Measurements from ENCODE around the gene ODC1.

ODC1 gene

DNA sequence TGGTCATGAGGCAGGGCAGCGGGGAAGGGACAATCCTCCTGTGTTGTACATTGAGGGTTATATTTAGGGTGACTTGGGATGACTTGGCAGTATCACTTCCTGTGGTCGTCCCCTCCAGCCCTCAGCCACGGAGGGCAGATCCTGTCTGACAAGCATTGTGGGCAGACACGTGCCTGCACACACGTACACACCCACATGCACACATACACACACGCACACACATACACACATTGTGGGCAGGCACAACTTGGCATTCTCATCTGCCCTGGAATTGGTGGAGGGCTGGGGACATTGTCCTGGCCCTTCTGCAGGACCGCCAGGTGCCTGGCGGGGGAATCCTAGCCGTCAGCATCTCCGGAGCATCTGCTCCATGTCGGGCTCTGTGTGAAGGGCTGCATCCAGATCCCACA is 47.6 kb downstream of the ODC1 start:
- DNase-seq (ENCODE audit: low read depth), result no peak

DNA sequence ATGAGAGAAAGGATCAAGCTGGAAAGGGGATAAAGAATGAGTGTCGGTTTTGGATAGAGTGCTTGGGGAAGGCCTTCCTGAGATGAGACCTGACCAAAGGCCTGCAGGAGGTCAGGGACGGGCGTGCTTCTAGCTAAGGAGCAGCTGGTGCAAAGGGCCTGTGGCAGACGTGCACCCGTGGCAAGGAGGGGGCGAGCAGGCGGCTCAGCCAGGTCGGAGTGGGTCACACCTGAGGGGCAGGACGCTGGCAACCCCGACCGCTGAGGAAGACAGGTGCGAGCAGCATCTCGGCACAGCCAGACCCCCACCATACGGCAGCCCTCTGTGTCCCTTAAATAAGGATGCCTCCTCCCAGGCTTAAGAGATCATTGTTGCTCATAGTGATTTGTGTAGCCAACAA is 48.1 kb downstream of the ODC1 start:
- DNase-seq (ENCODE audit: low read depth), result no peak

DNA sequence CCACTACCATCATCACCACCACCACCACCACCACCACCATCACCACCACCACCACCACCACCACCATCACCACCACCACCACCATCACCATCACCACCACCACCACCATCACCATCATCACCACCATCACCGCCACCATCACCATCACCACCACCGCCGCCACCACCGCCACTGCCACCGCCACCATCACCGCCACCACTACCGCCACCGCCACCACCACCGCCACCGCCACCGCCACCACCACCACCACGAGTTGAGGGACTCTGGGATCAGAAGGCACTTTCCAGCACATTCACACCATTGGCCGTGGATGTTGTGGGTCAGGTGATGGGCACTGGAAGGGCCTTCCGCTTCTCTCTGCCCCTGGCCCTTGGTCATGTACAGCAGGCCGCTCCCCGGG is 48.8 kb downstream of the ODC1 start:
- no peak for DNase-seq (ENCODE audit: low read depth)

DNA sequence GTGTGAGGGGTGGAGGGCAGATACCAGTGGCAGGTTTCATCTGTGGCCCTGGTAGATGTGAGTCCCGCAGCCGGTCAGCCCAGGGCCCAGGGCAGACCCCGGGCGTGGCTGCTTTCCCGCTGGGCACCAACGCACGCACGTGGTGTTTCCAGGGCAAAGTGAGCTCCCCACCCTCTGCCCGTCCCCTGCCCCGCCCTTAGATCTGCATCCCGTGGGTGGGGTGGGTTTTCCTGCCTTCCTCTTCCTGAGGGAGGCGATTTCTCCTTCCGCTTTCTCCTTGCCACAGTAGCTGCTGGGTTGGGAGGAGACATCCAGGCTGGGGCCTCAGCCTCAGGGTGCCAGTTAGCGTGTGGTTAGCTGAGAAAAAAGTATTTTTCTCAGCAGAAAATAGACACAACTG is 49.6 kb downstream of the ODC1 start:
- DNase-seq (ENCODE audit: low read depth), result no peak

DNA sequence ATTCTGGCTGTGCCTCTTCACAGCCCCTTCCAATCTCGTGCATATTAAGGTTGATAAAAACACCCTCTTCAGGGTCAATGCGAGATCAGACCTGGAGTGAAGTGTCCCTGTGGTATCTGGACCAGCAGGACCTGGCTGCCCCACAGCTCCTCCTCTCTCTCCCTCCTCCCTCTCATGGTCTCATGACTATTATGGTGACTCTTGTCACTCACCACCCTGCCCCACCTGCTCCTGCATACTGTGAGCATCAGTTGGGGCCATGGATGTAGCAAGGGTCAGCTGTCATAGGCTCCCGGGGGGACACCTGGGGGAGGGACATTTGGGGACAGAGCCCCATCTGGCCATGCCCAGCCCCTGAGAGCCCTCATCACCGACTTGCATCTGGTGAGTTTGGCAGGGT is 50.2 kb downstream of the ODC1 start:
- DNase-seq (ENCODE audit: low read depth), result no peak

DNA sequence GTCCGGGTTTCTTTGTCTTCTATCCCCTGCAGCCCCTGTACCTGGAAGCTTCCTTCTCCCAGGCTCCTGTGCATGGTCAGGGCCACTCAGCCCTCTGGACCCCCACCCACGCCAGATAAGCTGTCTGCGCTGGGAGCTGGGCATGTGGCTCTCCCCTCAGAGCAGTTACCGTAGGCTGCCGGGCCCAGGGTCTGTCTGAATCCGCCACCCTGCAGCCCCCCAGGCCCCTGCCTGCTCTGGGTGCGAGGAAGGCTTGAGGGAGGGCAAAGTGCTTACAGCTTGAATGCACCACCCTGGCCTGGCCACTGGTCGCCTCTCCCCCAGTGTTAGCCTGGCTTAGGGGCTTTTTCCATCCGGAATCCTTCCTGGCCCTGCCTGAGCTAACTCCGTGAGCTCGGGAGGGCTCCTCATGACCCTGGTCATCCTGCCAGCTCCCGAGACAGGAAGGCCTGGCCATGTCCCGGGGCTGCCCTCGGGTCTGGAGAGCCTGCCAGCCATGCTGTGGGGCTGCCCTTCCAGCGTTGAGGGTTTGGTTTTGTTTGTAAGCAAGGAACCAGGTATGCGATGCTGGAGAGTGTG is 50.7 kb downstream of the ODC1 start:
- no peak for DNase-seq (ENCODE audit: low read depth)

DNA sequence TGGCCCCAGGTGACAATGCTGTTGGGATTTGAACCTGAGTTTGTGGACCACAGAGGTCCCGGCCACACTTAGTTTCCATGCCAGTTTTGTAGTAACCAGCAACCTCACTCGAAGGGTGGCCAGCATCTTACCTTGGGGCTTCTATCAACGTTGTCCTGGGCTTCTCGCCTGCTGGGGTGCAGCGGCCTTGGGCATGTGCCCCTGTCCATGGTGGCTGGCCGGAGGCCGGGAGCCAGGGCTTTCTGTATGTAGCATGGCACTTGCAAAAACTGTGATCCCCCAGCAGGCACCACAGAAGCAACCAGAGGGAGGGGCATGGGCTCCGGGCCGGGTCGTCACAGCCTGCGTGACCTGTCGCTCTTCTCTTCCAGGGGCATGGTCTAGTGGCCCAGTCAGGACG is 51.7 kb downstream of the ODC1 start:
- DNase-seq (ENCODE audit: low read depth), result no peak

DNA sequence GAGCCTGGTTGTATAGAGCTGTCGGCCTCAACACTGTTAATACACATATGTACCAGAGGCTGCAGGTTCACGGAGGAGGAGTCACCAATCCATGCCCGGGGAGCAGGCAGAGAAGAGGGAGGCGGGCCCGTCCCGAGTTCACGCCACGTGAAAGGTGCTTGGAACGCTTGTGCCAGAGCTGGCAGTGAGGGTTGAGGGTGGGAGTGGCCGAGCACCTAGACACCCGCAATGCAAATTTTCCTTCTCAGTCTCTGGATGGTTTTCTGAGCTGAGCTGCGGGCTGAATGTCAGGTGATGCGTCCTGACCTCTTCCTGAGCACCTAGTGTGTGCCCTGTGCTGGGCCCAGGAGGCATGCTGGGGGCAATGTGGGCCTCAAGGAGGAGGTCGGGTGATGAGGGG is 52.2 kb downstream of the ODC1 start:
- DNase-seq (ENCODE audit: low read depth), result no peak

DNA sequence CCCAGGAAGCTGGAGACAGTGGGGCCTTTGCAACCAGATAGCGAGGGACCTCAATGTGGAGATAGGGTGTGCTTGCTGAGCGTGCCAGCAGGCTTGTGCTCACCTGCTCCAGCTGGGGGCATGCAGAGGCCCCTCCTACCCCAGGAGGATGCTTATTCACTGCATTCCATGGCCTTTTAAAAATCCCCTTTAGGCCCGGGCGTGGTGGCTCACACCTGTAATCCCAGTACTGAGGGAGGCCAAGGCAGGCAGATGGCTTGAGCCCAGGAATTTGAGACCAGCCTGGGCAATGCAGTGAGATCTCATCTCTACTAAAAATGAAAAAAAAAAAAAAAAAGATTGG is 54.5 kb downstream of the ODC1 start:
- no peak for DNase-seq (ENCODE audit: low read depth)

DNA sequence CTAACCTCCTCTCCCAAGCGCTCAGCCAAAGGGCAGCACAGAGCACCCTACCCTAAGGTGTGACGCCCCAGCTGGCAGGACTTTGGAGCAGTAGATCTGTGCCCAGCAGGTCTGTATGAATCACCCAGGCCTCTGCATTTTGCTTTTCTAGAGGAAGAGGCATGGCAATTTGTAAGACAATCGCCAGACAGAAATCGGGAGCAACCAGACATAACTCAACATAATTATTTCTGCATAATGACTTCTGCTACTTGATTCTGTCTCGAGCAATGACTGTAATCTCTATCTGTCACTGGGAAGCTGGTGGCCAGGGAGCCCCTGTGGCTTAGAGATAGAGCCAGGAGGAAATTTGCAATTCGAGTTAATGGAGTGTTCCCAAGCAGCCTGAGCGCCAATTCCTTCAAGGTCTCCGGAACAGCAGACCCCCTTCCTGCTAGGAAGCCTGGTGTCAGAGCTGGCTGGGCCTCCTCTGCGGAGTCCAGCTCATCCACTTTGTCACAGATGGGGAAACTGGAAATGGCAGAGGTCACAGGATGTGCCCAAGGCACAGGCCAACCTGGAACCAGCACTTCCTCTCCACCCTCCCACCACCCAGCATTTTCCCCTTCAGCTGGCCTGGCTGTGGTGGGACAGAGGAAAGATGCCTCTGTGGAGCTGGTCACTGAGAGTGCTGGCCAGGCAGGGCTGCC is 55.0 kb downstream of the ODC1 start:
- DNase-seq (ENCODE audit: low read depth), result no peak

DNA sequence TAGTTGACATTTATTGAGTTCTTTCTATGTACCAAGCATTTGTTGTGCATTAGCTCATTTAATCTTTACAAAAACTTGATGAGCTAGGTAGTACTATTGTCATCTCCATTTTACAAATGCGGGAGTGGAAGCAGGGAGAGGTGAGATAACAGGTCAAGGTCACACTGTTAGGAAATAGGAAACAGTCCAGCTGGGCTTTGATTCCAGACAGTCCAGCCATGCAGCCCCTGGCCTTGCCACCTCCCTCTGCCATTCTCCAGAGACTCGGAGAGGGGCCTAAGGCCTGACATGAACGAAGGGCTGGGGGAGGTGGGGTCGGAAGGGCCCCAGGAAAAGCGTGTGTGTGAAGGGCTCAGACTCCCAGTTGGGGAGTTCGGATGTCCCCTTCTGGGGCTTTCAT is 55.6 kb downstream of the ODC1 start:
- no peak for DNase-seq (ENCODE audit: low read depth)

DNA sequence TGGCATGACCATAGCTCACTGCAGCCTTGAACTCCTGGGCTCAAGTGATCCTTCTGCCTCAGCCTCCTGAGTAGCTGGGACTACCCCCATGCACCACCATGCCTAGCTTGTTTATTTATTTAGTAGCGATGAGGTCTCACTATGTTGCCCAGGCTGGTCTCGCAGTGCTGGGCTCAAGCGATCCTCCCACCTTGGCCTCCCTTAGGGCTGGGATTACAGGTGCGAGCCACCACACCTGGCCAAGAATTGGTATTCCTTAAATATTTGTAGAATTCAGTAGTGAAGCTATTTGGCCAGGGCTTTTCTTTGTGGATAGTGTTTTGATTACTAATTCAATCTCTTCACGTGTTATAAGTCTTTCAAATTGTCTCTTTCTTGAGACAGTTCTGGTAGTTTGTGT is 56.0 kb downstream of the ODC1 start:
- DNase-seq (ENCODE audit: low read depth), result no peak

DNA sequence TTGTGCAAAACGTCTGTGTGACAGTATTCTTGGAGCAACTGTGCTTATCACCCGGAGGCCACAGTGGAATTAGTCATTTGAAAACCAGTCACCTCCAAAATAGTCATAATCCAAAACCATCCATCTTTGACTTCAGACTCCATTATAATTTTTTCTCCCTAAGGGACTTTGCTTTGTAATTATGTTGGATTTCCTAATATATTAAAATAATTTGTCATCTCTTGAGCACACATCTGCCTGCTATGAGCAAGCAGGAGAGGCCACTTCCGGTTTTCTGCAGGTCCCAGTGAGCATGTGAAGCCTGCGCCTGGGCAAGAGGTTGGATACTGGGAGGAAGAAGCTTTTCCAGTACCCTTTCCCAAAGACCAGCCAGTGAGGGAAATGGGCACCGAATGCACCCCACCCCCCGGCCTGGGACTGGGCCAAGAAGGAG is 57.7 kb downstream of the ODC1 start:
- peak; percentile 30 for DNase-seq (ENCODE audit: low read depth)

Measured in fibroblast of gingiva (primary cell).